GM23338 (cell line): Measurements from ENCODE around the gene COL6A3. TPM values are rescaled to one million over a fixed set of nuclear protein-coding genes. Genes with fewer than 3 reads are reported as not detected.

ENCODE experiments used
- ATAC-seq: fragments of 200-7000 bp; cut with Tn5 transposase; 3 replicates; pipeline ENCODE4 v1.9.1; 2020
- DNase-seq: peaks from one replicate; pipeline ENCODE4 v3.0.0-alpha.2; 2015; ENCODE audit warnings: low spot score
- H2AFZ ChIP-seq: fragments of 200-600 bp; sonication (generic); 2 replicates; pipeline ENCODE4 v1.8.0; 2016; ENCODE audit warnings: antibody characterized with exemption, mild to moderate bottlenecking, moderate library complexity
- H3F3A ChIP-seq: fragments of 200-600 bp; sonication (generic); replicated peaks from 2 replicates; pipeline ENCODE4 v1.8.0; 2017; ENCODE audit warnings: antibody characterized with exemption, mixed run types, low read depth
- H3K27ac ChIP-seq: fragments of 200-600 bp; sonication (generic); 2 replicates; pipeline ENCODE4 v1.6.1; 2016; ENCODE audit warnings: low read depth
- H3K27me3 ChIP-seq: fragments of 200-600 bp; sonication (generic); 2 replicates; pipeline ENCODE4 v1.8.0; 2016; ENCODE audit warnings: mild to moderate bottlenecking, mixed run types, moderate library complexity; ENCODE audit not compliant: insufficient read depth
- H3K36me3 ChIP-seq: fragments of 200-600 bp; sonication (generic); 2 replicates; pipeline ENCODE4 v1.8.0; 2016; ENCODE audit warnings: mild to moderate bottlenecking; ENCODE audit not compliant: insufficient read depth
- H3K4me1 ChIP-seq: fragments of 200-600 bp; sonication (generic); 2 replicates; pipeline ENCODE4 v1.8.0; 2016; ENCODE audit warnings: mild to moderate bottlenecking, moderate library complexity; ENCODE audit not compliant: insufficient read depth
- H3K4me2 ChIP-seq: fragments of 200-600 bp; sonication (generic); 2 replicates; pipeline ENCODE4 v1.7.1; 2017; ENCODE audit warnings: mixed run types
- H3K4me3 ChIP-seq: fragments of 200-600 bp; sonication (generic); 2 replicates; pipeline ENCODE4 v1.6.1; 2016; ENCODE audit warnings: mixed run types
- H3K79me2 ChIP-seq: fragments of 200-600 bp; sonication (generic); replicated peaks from 2 replicates; pipeline ENCODE4 v1.8.0; 2017; ENCODE audit warnings: mild to moderate bottlenecking; ENCODE audit not compliant: insufficient read depth
- H3K9me2 ChIP-seq: fragments of 200-600 bp; sonication (generic); 2 replicates; pipeline ENCODE4 v1.8.0; 2017; ENCODE audit not compliant: insufficient read depth
- H4K20me1 ChIP-seq: fragments of 200-600 bp; sonication (generic); replicated peaks from 2 replicates; pipeline ENCODE4 v1.8.0; 2017; ENCODE audit warnings: mild to moderate bottlenecking; ENCODE audit not compliant: insufficient read depth
- H3K27ac Mint-ChIP-seq: 2 replicates; pipeline ENCODE4 v1.8.0; 2020; ENCODE audit warnings: inconsistent platforms, mild to moderate bottlenecking, moderate library complexity, mixed read lengths
- H3K27me3 Mint-ChIP-seq: 3 replicates; pipeline ENCODE4 v1.8.0; 2022; ENCODE audit warnings: low read depth, mild to moderate bottlenecking, moderate library complexity, mixed read lengths, inconsistent platforms; ENCODE audit not compliant: insufficient read depth, poor library complexity
- H3K36me3 Mint-ChIP-seq: 3 replicates; pipeline ENCODE4 v1.8.0; 2021; ENCODE audit warnings: low read depth, mild to moderate bottlenecking, inconsistent platforms, moderate library complexity, mixed read lengths
- H3K4me1 Mint-ChIP-seq: 3 replicates; pipeline ENCODE4 v1.8.0; 2020; ENCODE audit warnings: mild to moderate bottlenecking, inconsistent platforms, mixed read lengths
- H3K4me3 Mint-ChIP-seq: 3 replicates; pipeline ENCODE4 v1.8.0; 2021; ENCODE audit warnings: moderate library complexity, mild to moderate bottlenecking, inconsistent platforms, mixed read lengths
- H3K9me3 Mint-ChIP-seq: 3 replicates; pipeline ENCODE4 v1.8.0; 2020; ENCODE audit warnings: moderate library complexity, mild to moderate bottlenecking, inconsistent platforms, mixed read lengths
- CREB1 ChIP-seq: fragments of 250-450 bp; sonication (Bioruptor Pico); IDR thresholded peaks from 2 replicates; pipeline ENCODE4 v1.5.0; 2020; ENCODE audit warnings: low read depth, mild to moderate bottlenecking, moderate library complexity
- CTCF ChIP-seq, 2 experiments: fragments of 200-600 bp in 1 of 2; sonication (generic) in 1 of 2; conservative IDR thresholded peaks; 2 replicates each; pipeline versions ENCODE4 v1.5.1 to v1.6.1; 2016 to 2017; ENCODE audit warnings: antibody characterized with exemption in 2 of 2, low read depth in 2 of 2, mild to moderate bottlenecking in 2 of 2, moderate library complexity in 1 of 2
- EZH2phosphoT487 ChIP-seq: fragments of 200-600 bp; sonication (generic); IDR thresholded peaks from one replicate; pipeline ENCODE4 v1.8.1; 2018; ENCODE audit warnings: antibody characterized with exemption; ENCODE audit not compliant: unreplicated experiment
- JUNB ChIP-seq: IDR thresholded peaks from one replicate; pipeline ENCODE4 v1.6.1; 2016; ENCODE audit warnings: antibody characterized with exemption; ENCODE audit not compliant: unreplicated experiment
- NANOG ChIP-seq: IDR thresholded peaks from 2 replicates; pipeline ENCODE4 v1.6.1; 2016; ENCODE audit warnings: antibody characterized with exemption, borderline replicate concordance
- POLR2AphosphoS5 ChIP-seq: IDR thresholded peaks from 2 replicates; pipeline ENCODE4 v1.6.1; 2016; ENCODE audit warnings: antibody characterized with exemption, low read depth
- STAT1 ChIP-seq: IDR thresholded peaks from one replicate; pipeline ENCODE4 v1.6.1; 2016; ENCODE audit warnings: antibody characterized with exemption; ENCODE audit not compliant: unreplicated experiment
- ZNF331 ChIP-seq: fragments of 250-450 bp; sonication (Bioruptor Pico); IDR thresholded peaks from 2 replicates; pipeline ENCODE4 v1.5.0; 2020; ENCODE audit warnings: low read depth, mild to moderate bottlenecking, moderate library complexity
- ZNF462 ChIP-seq: fragments of 250-450 bp; sonication (Bioruptor Pico); IDR thresholded peaks from 2 replicates; pipeline ENCODE4 v1.5.0; 2020; ENCODE audit warnings: mild to moderate bottlenecking, moderate library complexity
- polyA plus RNA-seq: library from polyadenylated mRNA; unstranded; fragments of >200 nt; fragmentation: Nextera tagmentation; extraction: Ambion mirVana; gene quantifications from 2 replicates; pipeline ENCODE4 v1.2.1, GENCODE V29; 2016
- total RNA-seq: library from RNA; depleted of rRNA; stranded (reverse); fragments of >200 nt; shearing (Covaris generic); gene quantifications from 2 replicates; pipeline ENCODE4 v1.2.3, GENCODE V29; 2014

The COL6A3 gene
- total and polyA plus RNA-seq, 2 experiments from 2014 or later = 1.2 to 7.3 TPM

- ATAC-seq (no peak), DNase-seq (no peak)
- peaks cover 13% of the 10 kb centered on the region for H3K27me3 Mint-ChIP-seq
- Histone ChIP-seq H3K36me3 (no peaks in the 10 kb centered on the region), H3K27me3 (no peaks in the 10 kb centered on the region), H3K4me3 (no peak overlapping the region), H3K4me2 (no peak overlapping the region), H3K9me2 (no peaks in the 10 kb centered on the region; the same call in 1 of the 2 replicates), H3K27ac (no peak overlapping the region), H4K20me1 (no peaks in the 10 kb centered on the region), H3F3A (no peaks in the 10 kb centered on the region), H2AFZ (no peak overlapping the region), H3K79me2 (no peaks in the 10 kb centered on the region), H3K4me1 (no peaks in the 10 kb centered on the region)
- no peaks in the 10 kb centered on the region for H3K9me3 Mint-ChIP-seq
- H3K36me3 Mint-ChIP-seq = no peaks in the 10 kb centered on the region
- H3K27ac Mint-ChIP-seq = no peak overlapping the region
- TF ChIP-seq POLR2AphosphoS5 = no peak
- TF ChIP-seq NANOG = no peak
- no peak for TF ChIP-seq ZNF462 (CRISPR knock-in tag)
- no peak for TF ChIP-seq EZH2phosphoT487
- TF ChIP-seq ZNF331 (CRISPR knock-in tag) = no peak
- no peak for TF ChIP-seq JUNB
- TF ChIP-seq CREB1 (CRISPR knock-in tag) = no peak
- TF ChIP-seq CTCF (conservative IDR thresholded peaks at IDR 0.05; ENCODE audit: low read depth in 2 of 2) = no peak
- no peak for TF ChIP-seq STAT1
- H3K4me3 Mint-ChIP-seq = no peak overlapping the region
- no peaks in the 10 kb centered on the region for H3K4me1 Mint-ChIP-seq
Observed at GRCh38 chr2:237397072-237397471, 16.9 kb downstream of the COL6A3 start.
